ENCODE results near the gene MTG2. TPM values are rescaled to one million over a fixed set of nuclear protein-coding genes. Genes with fewer than 3 reads are reported as not detected.

Gene MTG2
- polyA plus RNA-seq, 1 donor from 2014 or later, result 36.1 TPM

DNA sequence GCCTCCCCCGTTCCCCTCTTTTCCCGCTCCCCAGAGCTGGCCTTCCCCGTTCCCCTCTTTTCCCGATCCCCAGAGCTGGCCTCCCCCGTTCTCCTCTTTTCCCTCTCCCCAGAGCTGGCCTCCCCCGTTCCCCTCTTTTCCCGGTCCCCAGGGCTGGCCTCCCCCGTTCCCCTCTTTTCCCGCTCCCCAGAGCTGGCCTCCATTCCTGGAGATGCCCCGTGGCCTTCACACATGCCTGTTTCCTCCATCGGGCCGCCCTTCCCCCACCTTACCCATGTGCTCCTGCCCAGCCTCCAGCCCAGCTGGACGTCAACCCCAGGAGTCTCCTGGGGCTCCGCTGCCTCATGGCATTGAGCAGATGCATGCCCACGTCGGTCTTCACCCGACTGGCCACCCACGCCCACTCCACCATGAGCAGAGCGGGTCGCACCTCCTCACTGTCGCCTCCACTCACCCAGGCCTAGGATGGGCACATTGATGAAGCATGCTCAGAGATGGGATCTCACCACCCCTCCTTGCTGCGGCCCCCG lies 30.9 kb upstream of the MTG2 start:
- Histone ChIP-seq H3K9me2 (ENCODE audit: insufficient read depth, low read length) (no peaks in the 10 kb centered on the region), H2AFZ (ENCODE audit: low read depth, low read length) (no peak overlapping the region), H3K27me3 (ENCODE audit: insufficient read depth, low read depth, low read length) (no peaks in the 10 kb centered on the region), H3F3A (ENCODE audit: insufficient read depth, low read length, poor library complexity, severe bottlenecking) (no peaks in the 10 kb centered on the region), H3K9me3 (ENCODE audit: low read length) (no peaks in the 10 kb centered on the region), H3K36me3 (ENCODE audit: insufficient read depth, low read length) (no peaks in the 10 kb centered on the region), H3K9ac (ENCODE audit: low read length) (no peak overlapping the region), H3K79me2 (replicated peaks; ENCODE audit: insufficient read depth, low read length) (peaks cover 70% of the 10 kb centered on the region), H4K20me1 (ENCODE audit: insufficient read depth) (peaks cover 41% of the 10 kb centered on the region), H3K4me2 (ENCODE audit: low read length) (no peak overlapping the region), H3K27ac (ENCODE audit: low read length) (no peak overlapping the region), H3K4me3 (ENCODE audit: low read length) (no peak overlapping the region)
- TF ChIP-seq, protein P1, sequence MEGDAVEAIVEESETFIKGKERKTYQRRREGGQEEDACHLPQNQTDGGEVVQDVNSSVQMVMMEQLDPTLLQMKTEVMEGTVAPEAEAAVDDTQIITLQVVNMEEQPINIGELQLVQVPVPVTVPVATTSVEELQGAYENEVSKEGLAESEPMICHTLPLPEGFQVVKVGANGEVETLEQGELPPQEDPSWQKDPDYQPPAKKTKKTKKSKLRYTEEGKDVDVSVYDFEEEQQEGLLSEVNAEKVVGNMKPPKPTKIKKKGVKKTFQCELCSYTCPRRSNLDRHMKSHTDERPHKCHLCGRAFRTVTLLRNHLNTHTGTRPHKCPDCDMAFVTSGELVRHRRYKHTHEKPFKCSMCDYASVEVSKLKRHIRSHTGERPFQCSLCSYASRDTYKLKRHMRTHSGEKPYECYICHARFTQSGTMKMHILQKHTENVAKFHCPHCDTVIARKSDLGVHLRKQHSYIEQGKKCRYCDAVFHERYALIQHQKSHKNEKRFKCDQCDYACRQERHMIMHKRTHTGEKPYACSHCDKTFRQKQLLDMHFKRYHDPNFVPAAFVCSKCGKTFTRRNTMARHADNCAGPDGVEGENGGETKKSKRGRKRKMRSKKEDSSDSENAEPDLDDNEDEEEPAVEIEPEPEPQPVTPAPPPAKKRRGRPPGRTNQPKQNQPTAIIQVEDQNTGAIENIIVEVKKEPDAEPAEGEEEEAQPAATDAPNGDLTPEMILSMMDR (IDR thresholded peaks at IDR 0.05; ENCODE audit: poor library complexity, severe bottlenecking), result no peak
- no peak for TF ChIP-seq SMC3 (conservative IDR thresholded peaks at IDR 0.05; ENCODE audit: poor library complexity)
- TF ChIP-seq, protein P2, sequence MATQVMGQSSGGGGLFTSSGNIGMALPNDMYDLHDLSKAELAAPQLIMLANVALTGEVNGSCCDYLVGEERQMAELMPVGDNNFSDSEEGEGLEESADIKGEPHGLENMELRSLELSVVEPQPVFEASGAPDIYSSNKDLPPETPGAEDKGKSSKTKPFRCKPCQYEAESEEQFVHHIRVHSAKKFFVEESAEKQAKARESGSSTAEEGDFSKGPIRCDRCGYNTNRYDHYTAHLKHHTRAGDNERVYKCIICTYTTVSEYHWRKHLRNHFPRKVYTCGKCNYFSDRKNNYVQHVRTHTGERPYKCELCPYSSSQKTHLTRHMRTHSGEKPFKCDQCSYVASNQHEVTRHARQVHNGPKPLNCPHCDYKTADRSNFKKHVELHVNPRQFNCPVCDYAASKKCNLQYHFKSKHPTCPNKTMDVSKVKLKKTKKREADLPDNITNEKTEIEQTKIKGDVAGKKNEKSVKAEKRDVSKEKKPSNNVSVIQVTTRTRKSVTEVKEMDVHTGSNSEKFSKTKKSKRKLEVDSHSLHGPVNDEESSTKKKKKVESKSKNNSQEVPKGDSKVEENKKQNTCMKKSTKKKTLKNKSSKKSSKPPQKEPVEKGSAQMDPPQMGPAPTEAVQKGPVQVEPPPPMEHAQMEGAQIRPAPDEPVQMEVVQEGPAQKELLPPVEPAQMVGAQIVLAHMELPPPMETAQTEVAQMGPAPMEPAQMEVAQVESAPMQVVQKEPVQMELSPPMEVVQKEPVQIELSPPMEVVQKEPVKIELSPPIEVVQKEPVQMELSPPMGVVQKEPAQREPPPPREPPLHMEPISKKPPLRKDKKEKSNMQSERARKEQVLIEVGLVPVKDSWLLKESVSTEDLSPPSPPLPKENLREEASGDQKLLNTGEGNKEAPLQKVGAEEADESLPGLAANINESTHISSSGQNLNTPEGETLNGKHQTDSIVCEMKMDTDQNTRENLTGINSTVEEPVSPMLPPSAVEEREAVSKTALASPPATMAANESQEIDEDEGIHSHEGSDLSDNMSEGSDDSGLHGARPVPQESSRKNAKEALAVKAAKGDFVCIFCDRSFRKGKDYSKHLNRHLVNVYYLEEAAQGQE (IDR thresholded peaks at IDR 0.05; ENCODE audit: borderline replicate concordance), result no peak
- no peak for TF ChIP-seq EP300 (conservative IDR thresholded peaks at IDR 0.05; ENCODE audit: poor library complexity, severe bottlenecking)
- TF ChIP-seq EZH2 (IDR thresholded peaks at IDR 0.05; ENCODE audit: borderline replicate concordance, insufficient read depth, low read length, poor library complexity, severe bottlenecking), result no peak
- no peak for TF ChIP-seq MXI1 (conservative IDR thresholded peaks at IDR 0.05; ENCODE audit: poor library complexity, severe bottlenecking)
- TF ChIP-seq RAD21 (conservative IDR thresholded peaks at IDR 0.05), result no peak
- no peak for TF ChIP-seq TAF1 (IDR thresholded peaks at IDR 0.05; ENCODE audit: low read depth)
- TF ChIP-seq POLR2AphosphoS5 (IDR thresholded peaks at IDR 0.05), result no peak

DNA sequence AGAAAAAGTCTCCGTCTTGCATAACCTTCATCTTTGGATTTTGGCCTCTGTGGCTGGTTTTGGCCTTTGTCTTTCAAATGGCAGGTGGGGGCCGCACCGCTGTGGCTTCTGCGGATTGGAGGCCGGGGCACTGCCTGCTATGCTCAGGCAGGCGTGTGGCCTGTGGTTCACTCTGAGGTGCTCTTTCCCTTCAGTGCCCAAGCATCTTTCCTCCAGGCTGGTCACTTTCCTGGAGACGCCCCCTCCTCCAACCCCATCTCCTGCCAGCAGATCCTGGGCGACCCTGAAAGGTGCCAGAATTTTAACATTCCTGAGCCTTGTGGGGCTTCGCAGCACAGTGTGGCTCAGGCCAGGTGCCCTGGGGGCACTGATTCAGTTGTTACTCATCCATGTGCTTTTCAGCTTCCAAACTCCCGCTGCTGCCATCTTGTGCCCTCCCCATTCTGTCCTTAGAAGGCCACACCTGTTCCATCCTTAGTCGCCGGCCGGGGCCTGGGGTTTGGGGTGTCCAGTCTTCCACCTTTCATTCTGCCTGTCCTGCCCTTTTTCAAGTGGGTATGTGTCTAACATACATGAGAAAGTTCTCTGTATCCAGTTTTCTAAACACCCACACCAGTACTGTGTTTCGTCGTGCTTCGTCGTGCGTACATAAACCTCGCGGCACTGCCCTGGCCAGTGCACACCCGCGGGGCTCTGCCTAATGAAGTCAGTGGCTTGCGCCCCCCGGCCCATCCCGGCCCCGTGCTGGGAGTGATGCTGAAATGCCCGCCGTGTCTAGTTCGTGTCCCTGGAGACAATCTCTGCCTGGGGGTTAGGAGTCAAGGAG lies 27.2 kb upstream of the MTG2 start:
- Histone ChIP-seq H3F3A (ENCODE audit: insufficient read depth, low read length, poor library complexity, severe bottlenecking) (no peaks in the 10 kb centered on the region), H3K4me3 (ENCODE audit: low read length) (no peak overlapping the region), H4K20me1 (ENCODE audit: insufficient read depth) (peaks cover 21% of the 10 kb centered on the region), H3K79me2 (replicated peaks; ENCODE audit: insufficient read depth, low read length) (peaks cover 72% of the 10 kb centered on the region), H2AFZ (ENCODE audit: low read depth, low read length) (no peak overlapping the region), H3K27me3 (ENCODE audit: insufficient read depth, low read depth, low read length) (no peaks in the 10 kb centered on the region), H3K36me3 (ENCODE audit: insufficient read depth, low read length) (no peaks in the 10 kb centered on the region), H3K9me3 (ENCODE audit: low read length) (no peaks in the 10 kb centered on the region), H3K9me2 (ENCODE audit: insufficient read depth, low read length) (no peaks in the 10 kb centered on the region), H3K9ac (ENCODE audit: low read length) (no peak overlapping the region), H3K27ac (ENCODE audit: low read length) (no peak overlapping the region), H3K4me2 (ENCODE audit: low read length) (no peak overlapping the region)
- TF ChIP-seq, protein P2 (IDR thresholded peaks at IDR 0.05; ENCODE audit: borderline replicate concordance), result no peak
- TF ChIP-seq TAF1 (IDR thresholded peaks at IDR 0.05; ENCODE audit: low read depth), result no peak

All from neural cell (in vitro differentiated cells).